Left ventricle myocardium inferior (tissue), 1 donor: ENCODE measurements around the gene P2RX6. TPM values are rescaled to one million over a fixed set of nuclear protein-coding genes. Genes with fewer than 3 reads are reported as not detected.
"Not testable (repeated sequence)": the region's sequence is repeated elsewhere in the genome, so short reads cannot be mapped to it uniquely, and the experiment has no call there.

Experiments used
- DNase-seq: peaks from one replicate; pipeline ENCODE4 v3.0.0-alpha.2; 2020
- H3K27ac ChIP-seq: fragments of 200-600 bp; replicated peaks from 2 replicates; pipeline ENCODE4 v1.8.0; 2021
- H3K27me3 ChIP-seq: fragments of 200-600 bp; 2 replicates; pipeline ENCODE4 v1.8.0; 2021; ENCODE audit warnings: low read depth
- H3K36me3 ChIP-seq: fragments of 200-600 bp; 2 replicates; pipeline ENCODE4 v1.8.0; 2021
- H3K4me1 ChIP-seq: fragments of 200-600 bp; 2 replicates; pipeline ENCODE4 v1.8.0; 2021
- H3K4me3 ChIP-seq: fragments of 200-600 bp; 2 replicates; pipeline ENCODE4 v1.8.0; 2021; ENCODE audit warnings: mild to moderate bottlenecking, moderate library complexity
- H3K9me3 ChIP-seq: fragments of 200-600 bp; replicated peaks from 2 replicates; pipeline ENCODE4 v1.8.0; 2021
- CTCF ChIP-seq: fragments of 200-600 bp; IDR thresholded peaks from 2 replicates; pipeline ENCODE4 v1.8.0; 2021; ENCODE audit warnings: antibody characterized with exemption, mild to moderate bottlenecking, borderline replicate concordance
- intact Hi-C: fragments of 100-400 bp; cut with micrococcal nuclease; formaldehyde crosslinking; loops from one replicate; pipeline ENCODE4 v1.11.0; 2022
- total RNA-seq: library from RNA; stranded (reverse); fragmentation: NEBNext Ultra II Directional; extraction: Animal tissue kit (Norgen Biotek cat#: 25700); gene quantifications from one replicate; pipeline ENCODE4 v1.2.1, GENCODE V29; 2021
- donor health status: DM: no; HTN: yes; CAD: no; lungs with severe emphysema.

The P2RX6 gene
- total RNA-seq, 1 donor from 2014 or later, result 3.5 TPM

DNA sequence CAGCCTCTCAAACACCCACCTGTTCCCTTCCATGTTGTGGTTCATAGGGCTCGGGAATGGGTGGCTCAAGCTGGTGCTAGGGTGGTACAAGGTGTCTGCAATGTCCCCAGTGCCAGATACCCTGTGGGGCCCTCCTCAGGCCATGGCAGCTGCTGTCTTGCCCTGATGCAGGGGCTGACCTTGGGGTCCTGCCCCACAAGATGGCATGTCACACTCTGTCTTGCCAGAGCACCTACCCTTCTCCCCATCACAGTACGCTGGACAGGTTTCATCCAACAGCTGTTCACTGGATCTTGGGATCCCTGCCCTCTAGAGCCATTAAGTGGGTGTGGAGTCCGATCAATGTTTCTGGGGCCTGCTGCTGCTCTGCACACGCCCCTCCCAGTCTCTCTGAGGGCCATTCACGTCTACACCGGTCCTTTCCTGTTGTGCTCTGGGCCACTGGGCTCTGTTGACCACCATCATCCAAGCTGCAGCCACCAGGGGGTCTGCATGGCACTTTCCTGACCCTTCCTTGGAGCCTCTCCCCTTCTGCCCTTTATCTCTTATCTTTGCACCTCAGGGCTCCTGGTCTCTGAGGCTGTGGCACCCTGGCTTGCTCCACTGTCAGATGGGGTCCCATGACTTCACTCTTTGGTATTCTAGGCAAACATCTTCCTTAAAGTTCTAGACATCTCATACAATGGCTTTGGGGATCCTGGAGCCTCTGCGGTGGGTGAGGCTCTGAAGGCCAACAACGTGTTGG is 37.9 kb downstream of the P2RX6 start:
- H3K4me1 ChIP-seq, result no peaks in the 10 kb centered on the region
- H3K27me3 ChIP-seq, result peaks cover 24% of the 10 kb centered on the region
- no peaks in the 10 kb centered on the region for H3K36me3 ChIP-seq
- H3K9me3 ChIP-seq, result no peaks in the 10 kb centered on the region
- DNase-seq, result no peak
- intact Hi-C loops, result no loop called here
- no peak overlapping the region for H3K27ac ChIP-seq
- H3K4me3 ChIP-seq, result no peak overlapping the region
- no peak for TF ChIP-seq CTCF

GRCh38 chr22:21054046-21054713 is 39.2 kb downstream of the P2RX6 start:
- Histone ChIP-seq H3K4me3 (no peak overlapping the region), H3K9me3 (no peaks in the 10 kb centered on the region), H3K36me3 (no peaks in the 10 kb centered on the region), H3K4me1 (no peaks in the 10 kb centered on the region), H3K27me3 (peaks cover 24% of the 10 kb centered on the region), H3K27ac (no peak overlapping the region)
- intact Hi-C loops, result no loop called here
- TF ChIP-seq CTCF, result no peak
- no peak for DNase-seq

- Histone ChIP-seq H3K4me3 (no peak overlapping the region), H3K9me3 (no peaks in the 10 kb centered on the region), H3K27me3 (peaks cover 24% of the 10 kb centered on the region), H3K4me1 (no peaks in the 10 kb centered on the region), H3K36me3 (no peaks in the 10 kb centered on the region), H3K27ac (no peak overlapping the region)
- DNase-seq, result no peak
- no peak for TF ChIP-seq CTCF
- intact Hi-C loops, result no loop called here
These were observed 40.0 kb downstream of the P2RX6 start for GRCh38 chr22:21054714-21055563.

DNA sequence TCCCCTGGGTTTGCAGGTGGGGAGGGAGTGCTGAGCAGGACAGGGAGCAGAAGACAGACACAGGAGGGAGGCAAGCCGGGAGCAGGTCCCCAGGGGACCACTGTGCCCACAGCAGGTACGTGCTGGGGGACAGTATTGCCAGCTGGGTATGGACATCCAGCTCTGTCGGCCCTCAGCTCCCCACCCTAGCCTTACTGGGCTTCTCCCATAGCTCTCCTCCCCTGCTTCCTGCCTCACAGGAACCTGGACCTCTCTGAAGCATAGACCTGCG is 40.5 kb downstream of the P2RX6 start:
- no peak for DNase-seq
- no peak for TF ChIP-seq CTCF
- no peak overlapping the region for H3K27ac ChIP-seq
- no peak overlapping the region for H3K4me3 ChIP-seq
- no peaks in the 10 kb centered on the region for H3K9me3 ChIP-seq
- no peaks in the 10 kb centered on the region for H3K4me1 ChIP-seq
- peaks cover 24% of the 10 kb centered on the region for H3K27me3 ChIP-seq
- no peaks in the 10 kb centered on the region for H3K36me3 ChIP-seq
- intact Hi-C loops, result no loop called here

- Histone ChIP-seq H3K9me3 (no peaks in the 10 kb centered on the region), H3K4me1 (no peaks in the 10 kb centered on the region), H3K27me3 (peaks cover 24% of the 10 kb centered on the region), H3K27ac (no peak overlapping the region), H3K36me3 (no peaks in the 10 kb centered on the region), H3K4me3 (no peak overlapping the region)
- no peak for TF ChIP-seq CTCF
- intact Hi-C loops, result no loop called here
- no peak for DNase-seq
These were observed 40.9 kb downstream of the P2RX6 start for GRCh38 chr22:21055880-21056319.

- H3K27me3 ChIP-seq, result peaks cover 11% of the 10 kb centered on the region
- H3K4me3 ChIP-seq, DNase-seq, intact Hi-C loops, H3K36me3 ChIP-seq, H3K9me3 ChIP-seq, H3K27ac ChIP-seq, H3K4me1 ChIP-seq: not testable (repeated sequence)
These were observed 45.4 kb downstream of the P2RX6 start for GRCh38 chr22:21060363-21060762.

DNA sequence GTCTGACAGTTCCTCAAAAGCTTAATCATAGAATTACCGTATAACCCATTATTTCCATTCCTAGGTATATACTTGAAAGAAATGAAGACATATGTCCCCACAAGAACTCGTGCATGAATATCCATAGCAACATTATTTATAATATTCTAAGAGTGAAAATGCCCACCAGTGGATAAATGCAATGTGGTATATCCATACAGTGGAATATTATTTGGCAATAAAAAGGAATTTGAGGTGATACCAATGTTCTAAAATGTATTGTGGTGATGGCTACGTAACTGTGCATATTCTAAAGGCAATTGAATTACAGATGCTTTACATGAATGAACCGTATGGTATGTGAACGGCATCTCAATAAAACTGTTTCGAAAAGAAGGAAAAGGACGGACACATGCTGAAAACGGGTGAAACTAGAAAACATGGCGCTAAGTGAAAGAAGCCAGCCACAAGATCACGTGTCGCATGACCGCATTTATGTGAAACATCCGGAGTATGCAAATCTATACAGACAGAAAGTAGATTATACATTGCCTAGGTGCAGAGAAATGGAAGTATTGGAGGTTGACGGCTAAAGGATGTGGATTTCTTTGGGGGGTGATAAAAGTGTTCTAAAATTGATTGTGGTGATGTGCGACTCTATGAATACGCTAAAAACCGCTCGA is 46.8 kb downstream of the P2RX6 start:
- H3K36me3 ChIP-seq, intact Hi-C loops, H3K4me1 ChIP-seq, H3K27ac ChIP-seq, H3K4me3 ChIP-seq, DNase-seq, H3K27me3 ChIP-seq, H3K9me3 ChIP-seq: not testable (repeated sequence)

DNA sequence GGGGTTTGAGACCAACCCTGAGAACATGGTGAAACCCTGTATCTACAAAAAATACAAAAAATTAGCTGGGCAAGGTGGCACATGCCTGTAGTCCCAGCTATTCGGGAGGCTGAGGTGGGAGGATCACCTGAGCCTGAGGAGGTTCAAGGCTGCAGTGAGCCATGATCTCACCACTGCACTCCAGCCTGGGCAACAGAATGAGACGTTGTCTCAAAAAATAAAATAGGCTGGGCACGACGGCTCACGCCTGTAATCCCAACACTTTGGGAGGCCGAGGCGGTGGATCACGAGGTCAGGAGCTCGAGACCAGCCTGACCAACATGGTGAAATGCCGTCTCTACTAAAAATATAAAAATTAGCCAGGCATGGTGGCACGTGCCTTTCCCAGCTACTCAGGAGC is 49.5 kb downstream of the P2RX6 start:
- H3K4me3 ChIP-seq, H3K36me3 ChIP-seq, H3K27ac ChIP-seq, H3K9me3 ChIP-seq, DNase-seq, H3K27me3 ChIP-seq, intact Hi-C loops, H3K4me1 ChIP-seq: not testable (repeated sequence)
